NCI-H446 treated with DMSO at 0.1 percent for 48 hours (cell line): ENCODE measurements around the gene KCNJ12.
"Not testable (repeated sequence)": the region's sequence is repeated elsewhere in the genome, so short reads cannot be mapped to it uniquely, and the experiment has no call there.

Source experiments
- DNase-seq: peaks from one replicate; lab custom pipeline; 2025; lab: John Stamatoyannopoulos, UW

Gene KCNJ12

DNA sequence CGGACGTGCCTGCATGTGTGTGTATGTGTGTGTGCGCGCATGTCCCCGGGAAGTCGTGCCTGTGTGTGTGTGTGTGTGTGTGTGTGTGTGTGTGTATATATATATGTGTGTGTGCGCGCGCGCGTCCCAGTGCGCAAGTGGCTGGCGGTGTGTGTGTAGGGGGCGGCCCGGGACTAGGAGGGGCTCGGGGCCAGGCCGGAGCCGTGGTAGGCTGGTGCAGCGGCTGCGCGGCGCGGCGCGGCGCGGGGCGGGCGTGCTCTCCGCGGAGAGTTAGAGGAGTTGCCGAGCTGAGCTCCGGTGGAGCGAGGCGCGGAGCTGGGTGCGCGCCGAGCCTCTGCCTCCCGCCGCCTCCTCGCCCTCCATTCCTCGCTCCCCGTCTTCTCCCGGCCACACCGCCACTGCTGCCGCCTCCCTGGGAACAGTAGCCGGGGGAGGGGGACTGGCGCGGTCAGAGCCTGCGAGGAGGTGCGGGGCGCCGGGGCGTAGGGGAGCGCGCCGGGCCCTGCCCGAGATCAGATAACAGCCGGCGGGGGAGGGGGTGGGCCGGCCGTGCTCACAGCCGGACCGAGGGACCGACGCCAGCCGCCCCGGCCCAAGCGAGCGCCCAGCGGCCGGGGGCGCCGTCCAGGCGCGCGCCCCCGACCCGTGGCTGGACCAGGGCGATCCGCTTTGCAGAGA, at the start of gene KCNJ12:
KCNJ12 (plus strand) TSS at position 277 of the 678 bp plus-strand sequence. CDS start 38,986 bp downstream, outside the sequence.
- no peak for DNase-seq

DNA sequence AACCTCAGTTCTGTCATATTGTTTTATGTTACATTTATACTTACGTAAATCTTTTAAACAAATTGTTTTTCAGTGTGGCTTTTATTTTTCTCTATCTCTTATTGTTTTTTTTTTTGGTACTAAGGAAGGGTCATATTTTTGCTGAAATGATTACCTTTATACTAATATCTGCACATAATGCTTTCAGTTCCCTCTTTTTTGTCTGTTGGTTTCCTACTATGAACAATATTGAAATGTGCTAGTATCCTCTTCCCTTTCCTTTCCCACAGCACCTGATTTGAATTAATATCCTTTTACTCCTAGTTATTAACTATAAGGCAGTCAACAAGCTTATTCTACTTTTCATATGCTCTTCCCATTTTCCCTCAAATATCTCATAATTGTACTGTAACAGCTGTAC, 48.2 kb upstream of the KCNJ12 start:
- DNase-seq, result not testable (repeated sequence)

DNA sequence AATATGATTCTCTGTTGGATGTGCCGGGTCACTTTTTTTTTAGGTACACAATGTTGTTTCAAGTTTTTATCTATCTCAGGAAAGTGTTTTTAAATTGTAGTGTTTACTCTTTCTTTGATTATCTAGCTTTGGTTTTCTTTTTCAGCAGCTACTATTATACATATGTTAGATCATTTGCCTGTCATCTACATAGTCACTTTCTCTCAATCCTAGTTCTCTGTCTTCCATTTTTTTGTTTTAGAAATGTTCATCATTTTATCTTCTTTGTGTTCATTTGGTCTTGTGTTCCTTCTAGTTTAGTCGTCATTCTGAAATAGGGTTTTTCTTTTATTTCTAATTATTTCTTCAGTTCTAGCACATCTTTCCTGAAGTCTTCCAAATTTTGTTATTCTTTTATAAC, 47.4 kb upstream of the KCNJ12 start:
- not testable (repeated sequence) for DNase-seq

DNA sequence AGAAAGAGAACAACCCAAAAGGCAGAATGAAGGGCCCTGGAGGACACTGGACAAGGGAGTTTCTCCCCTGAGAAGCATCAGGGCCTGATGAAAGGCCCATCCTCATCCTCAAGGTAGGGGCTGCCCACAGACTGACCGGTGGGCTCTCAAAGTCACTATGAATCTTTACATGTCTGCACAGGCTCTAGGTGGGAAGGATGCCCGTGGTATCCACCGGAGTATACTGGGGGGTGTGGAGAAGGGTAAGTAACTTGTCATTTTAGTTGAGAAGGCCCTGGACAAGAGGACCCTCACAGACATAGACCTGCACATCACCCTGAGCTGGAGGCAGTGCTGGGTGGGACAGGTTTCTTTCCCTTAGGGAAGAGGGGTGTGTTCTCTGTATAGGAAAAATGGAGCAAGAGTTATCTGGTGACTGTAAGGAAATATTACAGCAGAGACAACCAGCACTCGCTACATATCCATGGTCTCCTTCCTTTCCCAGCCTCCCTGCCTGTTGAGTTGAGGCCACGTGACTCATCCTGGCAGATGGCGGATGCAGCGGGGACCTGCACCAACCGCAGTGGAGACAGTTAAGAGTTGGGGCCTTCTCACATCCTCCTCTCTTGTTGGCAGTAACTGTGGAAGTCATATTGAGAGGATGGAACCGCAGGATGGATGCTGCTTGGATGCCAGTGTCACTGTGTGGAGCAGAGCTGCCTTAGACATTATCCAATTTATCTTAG, 45.6 kb upstream of the KCNJ12 start:
- DNase-seq, result no peak

DNA sequence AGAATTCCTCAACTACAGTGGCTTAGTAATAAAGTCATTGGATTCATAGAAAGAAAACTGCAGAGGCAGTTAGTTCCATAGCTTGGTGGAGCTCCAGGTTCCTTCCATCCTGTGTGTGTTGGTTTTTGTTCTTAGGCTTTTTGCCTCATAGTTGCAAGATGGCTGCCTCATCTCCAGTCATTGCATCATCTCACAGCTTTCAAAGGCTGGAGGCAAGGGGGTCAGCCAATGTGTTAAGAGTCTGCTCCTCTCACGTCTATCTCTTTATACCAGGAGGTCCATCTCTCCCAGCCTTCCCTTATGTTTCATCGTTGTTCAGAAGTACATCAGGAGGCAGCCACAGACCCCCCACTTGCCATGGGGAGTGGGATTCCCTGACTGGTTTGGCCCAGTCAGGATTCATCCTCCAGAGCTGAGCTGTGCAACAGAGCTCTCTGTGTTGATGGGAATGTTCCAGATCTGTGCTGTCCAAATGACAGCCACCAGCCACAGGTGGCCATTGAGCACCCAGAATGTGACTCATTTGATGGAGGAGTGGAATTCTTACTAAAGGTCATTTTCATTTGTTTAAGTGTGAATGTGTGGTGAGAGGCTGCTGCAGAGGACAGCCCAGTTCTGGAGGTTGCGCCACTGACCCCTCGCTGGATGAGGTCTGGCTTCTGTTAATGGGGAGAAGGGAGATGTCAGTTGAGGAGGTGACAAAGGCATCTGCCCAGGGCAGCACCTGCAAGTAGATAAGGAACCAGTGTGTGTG, 39.4 kb upstream of the KCNJ12 start:
- not testable (repeated sequence) for DNase-seq

DNA sequence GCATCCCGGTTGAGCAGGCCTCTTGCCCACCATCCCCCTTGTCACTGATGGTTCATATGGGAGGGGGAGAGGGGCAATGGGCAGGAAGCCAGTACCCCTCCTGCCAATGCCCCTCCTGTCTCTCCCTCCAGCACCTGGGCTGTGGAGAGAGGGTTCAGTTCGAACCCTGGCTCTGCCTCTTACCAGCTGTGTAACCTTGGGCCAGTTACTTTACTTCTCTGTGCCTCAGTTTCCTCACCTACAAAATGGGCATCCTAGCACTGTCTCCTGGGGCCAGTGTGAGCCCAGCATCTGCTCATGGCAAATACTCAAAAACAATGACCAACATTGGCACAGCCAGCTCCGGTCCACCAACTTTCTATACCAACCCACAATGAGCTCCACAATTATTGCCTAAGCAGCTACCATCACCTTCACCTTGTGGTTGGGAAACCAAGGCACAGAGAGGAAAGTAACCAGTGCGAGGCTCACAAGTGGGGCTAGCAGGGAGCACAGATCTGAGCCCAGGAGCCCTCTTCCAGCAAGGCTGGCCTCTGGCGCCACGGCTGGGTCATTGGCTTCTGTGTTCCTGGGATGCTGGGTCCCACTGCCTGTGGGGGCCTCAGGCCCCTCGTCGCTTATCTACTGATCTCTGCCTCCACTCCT, 38.1 kb upstream of the KCNJ12 start:
- DNase-seq, result not testable (repeated sequence)

DNA sequence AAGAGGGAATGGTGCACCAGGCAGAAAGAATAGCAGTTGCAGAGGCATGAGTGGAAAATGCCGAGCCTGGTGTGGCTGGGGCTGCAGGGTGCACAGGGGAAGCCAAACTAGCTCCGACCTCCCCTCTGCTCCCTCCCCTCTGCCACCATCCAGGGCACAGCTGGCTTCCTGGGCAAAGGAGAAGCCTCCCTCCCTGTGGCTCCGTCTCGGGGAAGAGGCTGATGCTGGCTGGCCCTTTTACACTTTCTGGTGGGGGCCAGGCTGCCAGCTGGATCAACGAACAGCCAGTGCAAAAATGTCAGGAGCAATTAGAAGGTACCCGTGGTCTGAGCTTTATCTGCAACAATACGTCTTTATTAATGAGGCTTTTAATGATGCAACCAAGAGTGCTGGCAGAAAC, 37.1 kb upstream of the KCNJ12 start:
- no peak for DNase-seq

DNA sequence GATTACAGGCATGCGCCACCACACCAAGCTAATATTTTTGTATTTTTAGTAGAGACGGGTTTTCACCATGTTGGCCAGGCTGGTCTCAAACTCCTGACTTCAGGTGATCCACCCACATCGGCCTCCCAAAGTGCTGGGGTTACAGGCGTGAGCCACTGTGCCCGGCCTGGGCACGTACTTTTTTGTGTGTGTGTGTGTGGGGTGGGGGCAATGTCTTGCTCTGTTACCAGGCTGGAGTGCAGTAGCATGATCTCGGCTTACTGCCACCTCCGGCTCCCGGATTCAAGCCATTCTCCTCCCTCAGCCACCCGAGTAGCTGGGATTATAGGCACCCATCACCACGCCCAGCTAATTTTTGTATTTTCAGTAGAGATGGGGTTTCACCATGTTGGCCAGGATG, 36.6 kb upstream of the KCNJ12 start:
- not testable (repeated sequence) for DNase-seq

DNA sequence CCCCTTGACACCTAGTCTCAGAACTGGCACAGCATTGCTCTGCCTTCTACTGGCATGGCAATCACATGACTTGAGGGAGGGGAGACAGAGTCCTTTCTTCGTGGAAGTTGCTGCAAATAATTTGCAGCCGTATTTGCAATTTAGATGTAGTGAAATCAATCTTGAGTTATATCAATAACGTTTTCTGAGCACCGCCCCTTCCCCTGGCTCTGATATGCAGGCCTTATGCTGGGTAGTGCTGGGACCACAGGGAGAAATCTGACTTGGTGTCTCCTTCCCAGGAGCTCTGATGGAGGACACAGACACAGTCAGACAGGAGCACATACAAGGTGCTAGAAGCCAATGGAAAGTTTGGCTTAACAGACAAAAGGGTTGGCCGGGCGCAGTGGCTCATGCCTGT, 35.8 kb upstream of the KCNJ12 start:
- DNase-seq, result not testable (repeated sequence)

DNA sequence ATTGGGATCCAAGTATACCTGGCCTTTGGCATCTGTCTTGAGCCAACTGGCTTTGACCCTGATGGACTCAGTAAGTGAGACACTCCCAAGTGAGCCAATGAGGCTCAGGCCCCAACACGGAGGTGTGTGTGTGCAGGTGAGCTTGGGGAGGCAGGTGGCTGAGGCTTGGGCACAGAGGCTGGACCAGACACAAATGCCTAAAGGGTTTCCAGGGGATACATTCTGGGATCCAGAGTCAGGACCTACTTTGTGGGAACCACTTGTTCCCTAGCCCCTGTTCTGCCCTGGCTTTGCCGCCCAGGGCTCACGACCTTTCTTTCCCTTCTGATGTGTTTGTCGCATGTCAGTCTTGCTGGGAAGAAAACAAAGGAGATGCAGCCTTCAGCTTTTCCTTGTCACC, 34.9 kb upstream of the KCNJ12 start:
- not testable (repeated sequence) for DNase-seq

DNA sequence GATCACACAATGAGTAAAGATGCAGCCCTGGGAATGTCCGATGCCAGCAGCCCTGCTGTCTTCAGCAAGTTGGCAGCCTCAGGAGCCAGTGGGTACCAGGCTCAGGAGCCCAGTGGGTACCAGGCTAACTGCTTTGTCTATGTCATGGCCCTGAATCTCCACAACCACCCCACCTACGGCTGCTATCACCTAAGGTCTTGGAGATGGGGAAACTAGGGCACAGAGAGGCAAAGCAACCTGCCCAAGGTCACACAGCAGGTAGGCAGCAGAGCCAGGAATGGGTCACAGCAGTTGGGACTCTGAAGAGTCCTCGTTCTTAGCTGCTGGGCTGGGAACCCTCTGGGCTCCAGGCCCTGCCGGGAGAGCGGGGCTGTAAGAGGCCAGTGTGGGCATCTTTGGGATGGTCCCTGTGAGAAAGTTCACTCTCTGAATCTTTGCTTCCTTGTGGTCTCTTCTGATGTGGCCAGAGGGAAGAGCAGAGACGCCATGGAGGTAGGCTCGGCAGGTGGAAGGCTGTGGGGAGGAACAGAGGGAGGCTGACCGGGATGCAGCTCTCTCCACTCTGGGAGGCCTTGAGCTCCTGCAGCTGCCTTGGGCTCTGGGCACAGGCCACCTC, 34.1 kb upstream of the KCNJ12 start:
- DNase-seq, result not testable (repeated sequence)

DNA sequence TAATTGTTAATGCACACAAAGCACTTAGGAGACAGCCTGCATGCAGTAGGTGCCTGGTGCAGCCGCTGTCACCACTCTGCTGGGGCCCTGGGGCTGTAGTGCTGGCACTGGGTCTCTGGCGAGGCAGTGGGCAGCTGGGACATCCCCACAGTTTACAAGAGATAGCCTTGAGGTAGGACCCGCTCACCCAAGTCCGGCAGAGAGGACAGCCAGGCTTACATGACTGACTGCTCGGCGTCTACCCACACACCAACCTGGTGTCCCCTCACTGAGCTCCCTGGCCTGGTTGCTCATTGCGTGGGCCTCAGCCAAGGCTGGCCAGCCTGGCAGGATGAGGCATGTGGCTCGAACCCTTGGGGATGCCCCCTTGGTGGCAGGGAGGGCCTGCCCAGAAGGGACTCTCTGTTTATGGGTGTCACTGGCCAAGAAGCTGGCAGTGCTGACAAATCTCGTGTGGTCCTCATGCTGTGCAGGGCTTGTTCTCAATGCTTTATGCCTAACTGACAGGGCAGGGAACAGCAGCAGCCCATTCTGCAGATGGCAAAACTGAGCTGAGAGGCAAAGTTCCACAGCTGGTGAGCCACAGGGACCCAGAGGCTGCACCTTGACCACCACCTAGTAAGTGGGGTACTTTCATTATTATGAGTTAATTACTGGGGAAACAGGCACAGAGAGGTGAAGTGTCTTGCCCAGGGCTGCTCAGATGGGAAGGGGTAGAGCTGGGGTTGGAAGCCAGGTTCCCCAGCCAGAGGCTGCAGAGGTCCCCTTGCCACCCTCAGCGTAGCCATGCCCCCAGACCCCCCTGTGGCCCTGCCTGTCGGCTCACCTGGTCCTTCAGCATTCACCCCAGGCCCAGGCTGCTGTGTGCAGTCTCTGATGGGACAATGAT, 32.9 kb upstream of the KCNJ12 start:
- not testable (repeated sequence) for DNase-seq

DNA sequence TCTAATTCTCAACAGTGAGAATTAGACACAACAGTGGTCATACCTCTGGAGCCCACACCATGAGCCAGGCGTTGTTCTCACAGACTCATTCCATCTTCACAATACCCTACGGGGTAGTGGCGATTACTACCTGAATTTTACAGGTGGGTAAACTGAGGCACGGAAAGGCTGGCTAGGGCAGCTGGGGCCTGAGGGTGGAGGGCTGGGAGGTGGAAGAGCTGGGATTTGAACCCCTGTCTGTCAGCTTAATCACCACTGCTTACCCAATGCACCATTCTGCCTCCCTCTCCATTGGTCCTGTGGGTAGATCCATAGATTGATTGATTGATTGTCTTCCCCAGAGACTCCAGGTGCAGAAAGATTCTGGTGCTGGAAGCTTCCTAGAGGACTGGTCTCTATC, 31.4 kb upstream of the KCNJ12 start:
- DNase-seq, result not testable (repeated sequence)

DNA sequence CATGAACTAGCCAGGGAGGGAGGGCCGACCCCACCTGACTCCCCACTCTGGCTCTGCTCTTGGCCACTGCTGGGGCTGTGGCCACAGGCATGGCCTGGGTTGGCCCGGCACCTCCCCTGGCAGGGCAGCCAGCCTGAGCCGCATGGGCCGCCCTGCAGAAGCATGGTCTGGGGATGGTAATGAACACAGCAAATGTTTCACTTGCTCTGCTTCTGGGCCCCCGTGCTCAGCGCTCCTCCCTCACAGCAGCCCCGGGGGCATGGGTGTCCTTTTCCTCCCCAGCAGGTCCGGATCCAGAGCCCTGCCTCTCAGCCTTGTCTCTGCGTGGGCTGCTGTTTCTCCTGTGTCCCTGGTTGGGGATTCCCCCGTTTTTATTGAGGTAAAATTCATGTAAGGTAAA, 30.9 kb upstream of the KCNJ12 start:
- DNase-seq, result no peak

DNA sequence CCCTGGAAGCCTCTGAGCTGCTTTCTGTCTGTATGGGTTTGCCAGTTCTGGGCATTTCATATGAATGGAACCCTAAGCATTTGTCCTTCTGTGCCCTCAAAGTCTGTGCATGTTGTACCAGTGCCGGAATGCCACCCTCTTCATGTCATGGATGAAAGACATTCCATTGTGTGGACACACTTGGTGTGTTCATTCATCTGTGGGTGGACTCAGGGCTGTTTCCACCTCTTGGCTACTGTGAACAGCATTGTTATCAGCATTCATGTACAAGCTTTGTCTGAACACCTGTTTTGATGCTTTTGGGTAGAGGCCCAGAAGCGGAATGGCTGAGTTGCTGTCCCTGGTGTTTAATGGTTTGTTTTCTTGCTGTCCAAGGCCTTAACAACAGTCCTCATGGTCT, 30.1 kb upstream of the KCNJ12 start:
- not testable (repeated sequence) for DNase-seq

DNA sequence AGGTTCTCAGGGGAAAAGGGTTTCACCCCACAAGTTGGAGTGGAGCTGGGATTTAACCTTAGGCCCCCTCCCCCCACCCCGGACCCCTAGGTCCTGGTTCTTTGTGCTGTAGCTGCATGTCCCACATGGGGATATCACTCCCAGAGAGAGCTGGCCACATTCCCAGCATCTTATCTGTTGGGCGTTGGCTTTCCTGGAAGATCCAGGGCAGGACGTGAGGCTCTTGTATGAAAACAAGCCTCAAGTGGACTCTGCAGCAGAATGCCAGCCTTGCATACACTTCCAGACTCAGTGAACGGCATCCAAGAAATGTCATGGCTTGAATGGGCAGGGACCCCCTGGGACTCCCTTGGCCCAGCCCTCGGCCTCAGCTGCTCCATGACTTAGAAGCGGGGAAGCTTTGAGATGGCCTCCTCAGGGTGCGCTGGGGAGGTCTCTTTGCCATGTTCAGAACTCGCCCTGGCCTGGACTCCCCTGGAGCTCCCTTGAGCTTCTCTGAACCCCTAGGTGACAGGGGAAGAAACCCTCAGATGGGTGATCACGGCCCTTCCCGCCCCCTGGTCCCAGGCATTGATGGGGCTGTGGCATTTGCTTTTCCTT, 29.4 kb upstream of the KCNJ12 start:
- not testable (repeated sequence) for DNase-seq

DNA sequence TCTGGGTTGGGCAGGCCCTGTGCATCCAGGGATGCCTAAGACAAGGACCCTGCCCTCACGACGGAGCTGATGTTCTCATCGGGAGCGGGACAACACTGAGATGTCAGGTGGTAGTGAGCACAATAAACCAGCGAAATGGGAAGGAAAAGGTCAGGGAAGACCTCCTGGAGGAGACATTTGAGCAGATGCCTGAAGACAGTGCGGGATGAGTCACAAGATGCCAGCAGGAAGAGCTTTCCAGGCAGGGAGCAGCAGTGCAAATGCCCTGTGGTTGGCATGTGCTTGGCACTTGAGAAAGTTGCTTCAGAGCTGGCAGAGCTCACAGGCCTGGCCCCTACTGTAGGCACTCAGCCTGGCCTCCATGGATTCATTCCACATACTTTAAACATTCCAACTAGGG, 28.5 kb upstream of the KCNJ12 start:
- DNase-seq, result not testable (repeated sequence)

DNA sequence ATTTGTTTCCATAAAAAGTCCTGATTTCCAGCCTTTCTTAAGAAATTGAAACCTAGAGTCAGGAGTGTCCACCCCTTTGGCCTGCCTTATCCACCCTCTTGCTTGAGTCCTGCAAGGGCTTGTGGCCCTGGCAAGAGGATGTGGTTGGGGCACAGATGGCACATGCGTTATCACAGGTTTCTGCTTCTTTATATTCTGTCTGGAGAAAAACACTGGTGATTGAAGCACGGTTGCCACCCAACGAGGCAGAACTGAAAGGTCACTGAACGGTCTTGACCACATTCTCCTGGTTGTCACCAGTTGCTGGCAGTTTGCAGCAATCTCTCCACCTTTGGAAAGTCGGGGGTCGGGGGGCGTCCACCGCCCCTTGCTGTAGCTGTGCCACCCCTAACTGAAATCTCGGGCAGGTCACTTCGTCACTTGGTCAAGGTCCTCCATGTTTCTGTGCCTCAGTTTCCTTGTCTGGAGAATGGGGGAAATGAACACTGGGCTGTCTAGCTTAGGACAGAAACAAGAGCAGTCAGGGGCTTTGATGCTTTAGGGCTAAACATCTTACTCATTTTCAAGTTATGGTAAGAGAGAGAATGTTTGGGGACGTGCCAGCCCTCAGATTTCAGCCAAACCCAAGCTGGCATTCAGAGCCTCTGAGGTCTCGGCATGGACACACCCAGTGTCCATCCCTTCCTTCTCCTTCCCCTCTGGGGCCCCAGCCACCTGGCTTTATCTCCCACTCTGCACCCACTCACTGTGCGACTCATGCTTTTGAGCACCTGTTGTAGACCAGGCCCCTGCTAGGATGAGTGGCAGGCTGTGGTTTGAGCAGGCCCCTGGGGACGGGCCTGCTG, 27.9 kb upstream of the KCNJ12 start:
- not testable (repeated sequence) for DNase-seq

DNA sequence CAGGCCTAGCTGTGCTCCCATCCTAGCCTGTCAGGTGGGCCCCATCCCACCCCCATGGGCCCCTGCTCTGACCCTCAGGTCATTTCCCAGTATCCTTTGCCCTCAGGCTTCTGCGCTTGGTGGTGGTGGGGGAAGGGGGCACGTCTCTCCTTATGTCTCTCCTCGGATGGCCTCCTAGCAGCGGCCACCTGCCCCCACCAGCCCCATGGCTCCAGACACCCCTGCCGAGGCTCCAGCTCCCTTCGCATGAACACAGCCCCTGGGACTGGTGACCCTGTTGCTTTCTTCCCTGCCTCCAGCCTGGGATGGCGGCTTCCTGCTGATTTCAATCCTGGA, 27.3 kb upstream of the KCNJ12 start:
- DNase-seq, result not testable (repeated sequence)
